ENCODE data around the gene CPXM2.

CPXM2 gene

GRCh38 chr10:123891144-123892071 lies at the start of gene CPXM2:
TSS of gene CPXM2 (minus strand) at chr10:123891807. CDS start at chr10:123891659, 148 bp downstream.
- DNase-seq (ENCODE audit: low read depth in 4 of 4, low spot score in 1 of 4), result no peak

- DNase-seq (ENCODE audit: low read depth in 4 of 4, low spot score in 1 of 4), result no peak
These were observed 48.0 kb upstream of the CPXM2 start for GRCh38 chr10:123939591-123939990.

GRCh38 chr10:123938890-123939289 lies 47.3 kb upstream of the CPXM2 start:
- DNase-seq (ENCODE audit: low read depth in 4 of 4, low spot score in 1 of 4), result no peak

- no peak for DNase-seq (ENCODE audit: low read depth in 4 of 4, low spot score in 1 of 4)
These were observed 44.8 kb upstream of the CPXM2 start for GRCh38 chr10:123936426-123936825.

- DNase-seq (ENCODE audit: low read depth in 4 of 4, low spot score in 1 of 4), result no peak
These were observed 44.1 kb upstream of the CPXM2 start for GRCh38 chr10:123935680-123936079.

- no peak for DNase-seq (ENCODE audit: low read depth in 4 of 4, low spot score in 1 of 4)
These were observed 43.2 kb upstream of the CPXM2 start for GRCh38 chr10:123934846-123935245.

- DNase-seq (ENCODE audit: low read depth in 4 of 4, low spot score in 1 of 4), result no peak
These were observed 38.9 kb upstream of the CPXM2 start for GRCh38 chr10:123930340-123931001.

- no peak for DNase-seq (ENCODE audit: low read depth in 4 of 4, low spot score in 1 of 4)
These were observed 38.2 kb upstream of the CPXM2 start for GRCh38 chr10:123929791-123930190.

GRCh38 chr10:123928427-123928826 lies 36.8 kb upstream of the CPXM2 start:
- DNase-seq (ENCODE audit: low read depth in 4 of 4, low spot score in 1 of 4), result no peak

- no peak for DNase-seq (ENCODE audit: low read depth in 4 of 4, low spot score in 1 of 4)
These were observed 35.0 kb upstream of the CPXM2 start for GRCh38 chr10:123926401-123927264.

- DNase-seq (ENCODE audit: low read depth in 4 of 4, low spot score in 1 of 4), result no peak
These were observed 30.5 kb upstream of the CPXM2 start for GRCh38 chr10:123922126-123922525.

- no peak for DNase-seq (ENCODE audit: low read depth in 4 of 4, low spot score in 1 of 4)
These were observed 25.2 kb upstream of the CPXM2 start for GRCh38 chr10:123916775-123917174.

- no peak for DNase-seq (ENCODE audit: low read depth in 4 of 4, low spot score in 1 of 4)
These were observed 22.2 kb upstream of the CPXM2 start for GRCh38 chr10:123913688-123914268.

- DNase-seq (ENCODE audit: low read depth in 4 of 4, low spot score in 1 of 4), result no peak
These were observed 21.3 kb upstream of the CPXM2 start for GRCh38 chr10:123912871-123913270.

GRCh38 chr10:123912466-123912865 lies 20.9 kb upstream of the CPXM2 start:
- no peak for DNase-seq (ENCODE audit: low read depth in 4 of 4, low spot score in 1 of 4)

- DNase-seq (ENCODE audit: low read depth in 4 of 4, low spot score in 1 of 4), result no peak
These were observed 20.3 kb upstream of the CPXM2 start for GRCh38 chr10:123911866-123912265.

GRCh38 chr10:123909866-123910265 lies 18.3 kb upstream of the CPXM2 start:
- DNase-seq (ENCODE audit: low read depth in 4 of 4, low spot score in 1 of 4), result no peak

- no peak for DNase-seq (ENCODE audit: low read depth in 4 of 4, low spot score in 1 of 4)
These were observed 17.8 kb upstream of the CPXM2 start for GRCh38 chr10:123909426-123909825.

GRCh38 chr10:123908379-123908778 lies 16.8 kb upstream of the CPXM2 start:
- no peak for DNase-seq (ENCODE audit: low read depth in 4 of 4, low spot score in 1 of 4)

- DNase-seq (ENCODE audit: low read depth in 4 of 4, low spot score in 1 of 4), result no peak
These were observed 15.5 kb upstream of the CPXM2 start for GRCh38 chr10:123906884-123907652.

Measured in stimulated activated CD4-positive, alpha-beta T cell treated with anti-CD3 and anti-CD28 coated beads, Interleukin-1b, Interleukin-23, amount 100 ng/mL, for 24 hours (primary cell).